GM23338 (cell line): ENCODE results near the gene FBRSL1.

Experiments used
- POLR2AphosphoS5 ChIP-seq: IDR thresholded peaks from 2 replicates; pipeline ENCODE4 v1.6.1; 2016; ENCODE audit warnings: antibody characterized with exemption, low read depth
- TF ChIP-seq, protein P1 (sequence below), 2 experiments: fragments of 200-600 bp in 1 of 2; sonication (generic) in 1 of 2; conservative IDR thresholded peaks; 2 replicates each; pipeline versions ENCODE4 v1.5.1 to v1.6.1; 2016 to 2017; ENCODE audit warnings: antibody characterized with exemption in 2 of 2, low read depth in 2 of 2, mild to moderate bottlenecking in 2 of 2, moderate library complexity in 1 of 2

- TF ChIP-seq, protein P1, sequence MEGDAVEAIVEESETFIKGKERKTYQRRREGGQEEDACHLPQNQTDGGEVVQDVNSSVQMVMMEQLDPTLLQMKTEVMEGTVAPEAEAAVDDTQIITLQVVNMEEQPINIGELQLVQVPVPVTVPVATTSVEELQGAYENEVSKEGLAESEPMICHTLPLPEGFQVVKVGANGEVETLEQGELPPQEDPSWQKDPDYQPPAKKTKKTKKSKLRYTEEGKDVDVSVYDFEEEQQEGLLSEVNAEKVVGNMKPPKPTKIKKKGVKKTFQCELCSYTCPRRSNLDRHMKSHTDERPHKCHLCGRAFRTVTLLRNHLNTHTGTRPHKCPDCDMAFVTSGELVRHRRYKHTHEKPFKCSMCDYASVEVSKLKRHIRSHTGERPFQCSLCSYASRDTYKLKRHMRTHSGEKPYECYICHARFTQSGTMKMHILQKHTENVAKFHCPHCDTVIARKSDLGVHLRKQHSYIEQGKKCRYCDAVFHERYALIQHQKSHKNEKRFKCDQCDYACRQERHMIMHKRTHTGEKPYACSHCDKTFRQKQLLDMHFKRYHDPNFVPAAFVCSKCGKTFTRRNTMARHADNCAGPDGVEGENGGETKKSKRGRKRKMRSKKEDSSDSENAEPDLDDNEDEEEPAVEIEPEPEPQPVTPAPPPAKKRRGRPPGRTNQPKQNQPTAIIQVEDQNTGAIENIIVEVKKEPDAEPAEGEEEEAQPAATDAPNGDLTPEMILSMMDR (conservative IDR thresholded peaks at IDR 0.05; ENCODE audit: low read depth in 2 of 2) = no peak
- TF ChIP-seq POLR2AphosphoS5 = no peak
Measured at GRCh38 chr12:132530851-132531250, 40.9 kb downstream of the FBRSL1 start.
